HG02981 (cell line): ENCODE data around the gene GPC5.
"Not testable (repeated sequence)": the region's sequence is repeated elsewhere in the genome, so short reads cannot be mapped to it uniquely, and the experiment has no call there.

Source experiments
- ATAC-seq: cut with Tn5 transposase; IDR thresholded peaks from one replicate; pipeline ENCODE4 v1.9.1; 2021; ENCODE audit warnings: mild to moderate bottlenecking, moderate library complexity; ENCODE audit not compliant: unreplicated experiment

GPC5 gene

DNA sequence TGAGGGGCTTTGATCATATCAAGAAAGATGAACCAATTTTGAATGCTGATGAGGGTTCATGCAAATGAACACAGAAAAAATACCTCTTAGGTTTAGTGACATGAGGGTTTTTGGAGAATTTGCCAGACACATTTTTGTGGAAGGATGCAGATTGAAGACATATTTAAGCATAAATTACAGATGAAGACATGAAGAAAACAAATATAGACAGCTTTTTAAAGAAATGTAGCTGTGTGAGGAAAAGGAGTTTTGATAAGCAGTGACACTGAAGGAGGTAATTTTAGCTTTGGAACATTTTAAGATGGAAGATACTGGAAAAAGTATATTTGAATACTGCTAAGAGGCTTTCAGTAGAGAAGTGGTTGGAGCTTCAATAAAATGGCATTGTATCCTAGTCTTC, 1017.4 kb downstream of the GPC5 start:
- ATAC-seq: no peak

- ATAC-seq: no peak
Measured at GRCh38 chr13:92418818-92419412, 1020.5 kb downstream of the GPC5 start.

DNA sequence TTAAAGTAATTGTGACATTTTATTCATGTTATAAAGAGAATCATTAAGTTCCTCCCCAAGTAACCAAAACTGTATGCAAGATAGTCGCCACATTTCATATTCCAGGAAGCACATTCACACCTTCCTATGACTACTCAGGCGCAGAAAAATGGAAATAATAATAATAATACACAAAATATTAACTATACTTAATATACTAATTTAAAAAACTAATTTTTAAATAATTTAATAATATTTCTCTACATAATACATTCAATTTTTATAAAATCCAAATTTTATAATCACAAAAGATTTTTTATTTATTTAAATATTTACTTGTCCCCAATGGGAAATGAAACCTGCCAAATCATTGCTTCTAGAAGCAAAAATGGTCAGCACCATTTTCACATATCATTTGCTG, 1030.8 kb downstream of the GPC5 start:
- ATAC-seq: no peak

DNA sequence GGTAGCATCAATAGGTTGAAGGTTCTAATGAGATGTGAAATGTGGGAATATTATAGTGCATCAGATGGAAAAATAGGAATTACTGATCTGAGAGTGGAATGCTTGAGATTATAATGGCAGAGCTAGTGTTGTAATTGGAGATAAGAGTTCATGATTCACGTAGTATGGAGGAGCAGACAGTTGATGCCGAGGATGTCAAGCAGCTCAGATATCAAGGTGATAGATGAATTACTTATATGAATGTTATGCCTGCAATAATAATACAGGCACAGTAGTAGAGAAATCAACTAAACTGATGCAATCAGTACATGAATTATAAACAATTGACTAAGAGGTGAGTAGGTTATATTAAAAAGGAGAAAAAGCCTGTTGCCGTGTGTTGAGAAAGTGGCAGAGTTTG, 1035.0 kb downstream of the GPC5 start:
- no peak for ATAC-seq

DNA sequence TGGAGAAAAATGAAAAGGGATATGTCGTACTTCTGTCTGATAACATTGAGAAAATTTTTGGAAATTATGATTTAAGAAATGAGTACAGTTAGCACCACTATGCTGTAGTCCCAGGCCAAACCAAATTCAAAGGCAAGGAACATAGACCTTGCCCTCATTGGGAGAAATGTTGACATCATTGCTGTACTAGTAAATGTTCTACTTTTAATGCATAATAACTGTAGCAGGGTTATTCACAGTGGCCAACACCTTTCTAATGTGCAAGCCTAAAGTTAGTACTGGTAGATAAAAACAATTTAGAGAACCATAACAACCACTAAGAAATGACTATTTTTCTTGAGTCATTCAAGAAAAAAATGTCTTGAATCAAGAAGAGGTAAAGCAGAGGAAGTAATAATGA, 1035.5 kb downstream of the GPC5 start:
- no peak for ATAC-seq

- no peak for ATAC-seq
Measured at GRCh38 chr13:92436924-92437323, 1038.5 kb downstream of the GPC5 start.

- ATAC-seq: no peak
Measured at GRCh38 chr13:92444244-92444643, 1045.8 kb downstream of the GPC5 start.

DNA sequence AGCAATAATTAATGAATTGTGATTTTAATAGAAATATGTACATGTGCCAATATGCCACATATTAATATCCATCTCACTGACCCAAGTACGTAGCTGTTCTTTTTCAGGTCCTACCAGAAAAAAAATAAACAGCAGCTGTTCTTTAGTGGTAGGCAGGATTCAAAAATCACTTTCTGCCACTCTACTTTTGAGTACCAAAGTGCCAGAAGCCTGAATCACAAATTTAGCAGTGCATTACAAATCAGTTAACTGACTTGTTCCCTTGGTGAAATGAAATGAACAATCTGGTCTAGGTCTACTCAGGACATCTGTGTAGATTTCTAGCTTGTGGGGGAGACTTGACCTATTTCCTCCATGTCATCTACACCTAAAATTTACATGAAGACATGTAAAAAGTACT, 1052.6 kb downstream of the GPC5 start:
- no peak for ATAC-seq

DNA sequence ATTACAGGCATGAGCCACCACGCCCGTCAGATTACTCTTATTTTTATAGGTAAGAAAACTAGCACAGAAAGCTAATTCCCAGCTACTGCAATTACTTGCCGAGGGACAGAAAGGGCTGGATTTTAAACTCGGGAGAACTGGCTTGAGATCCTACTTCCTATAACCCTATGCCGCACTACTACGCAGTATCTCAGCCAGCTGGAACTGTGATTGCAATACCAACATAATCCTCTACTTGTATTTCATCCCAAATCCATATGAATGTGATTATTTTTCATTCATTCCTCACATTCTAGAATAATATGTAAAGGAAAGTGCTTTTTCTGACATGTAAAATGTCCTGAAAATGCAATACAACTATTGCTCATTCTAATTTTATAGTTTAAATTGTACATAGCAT, 1054.4 kb downstream of the GPC5 start:
- ATAC-seq: no peak

DNA sequence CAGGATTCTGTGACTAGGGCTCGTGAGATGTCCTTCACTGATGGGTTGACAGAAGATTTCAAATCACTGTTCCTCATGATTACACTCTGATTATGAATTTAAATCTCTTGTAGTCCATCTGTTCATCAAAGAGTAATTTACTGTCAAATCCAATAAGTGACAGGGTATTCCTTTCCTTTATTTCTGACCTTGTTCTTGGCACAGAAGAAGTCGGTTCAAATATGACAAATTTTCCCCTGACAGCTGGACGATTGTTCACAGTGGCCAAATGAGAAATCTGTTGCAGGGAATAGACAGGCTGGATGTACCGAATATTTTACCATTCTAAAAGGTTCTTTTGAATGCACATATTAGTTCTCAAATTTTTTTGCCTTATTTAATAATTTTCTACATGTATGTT, 1060.9 kb downstream of the GPC5 start:
- no peak for ATAC-seq

GRCh38 chr13:92460479-92460878, 1062.1 kb downstream of the GPC5 start:
- ATAC-seq: no peak

DNA sequence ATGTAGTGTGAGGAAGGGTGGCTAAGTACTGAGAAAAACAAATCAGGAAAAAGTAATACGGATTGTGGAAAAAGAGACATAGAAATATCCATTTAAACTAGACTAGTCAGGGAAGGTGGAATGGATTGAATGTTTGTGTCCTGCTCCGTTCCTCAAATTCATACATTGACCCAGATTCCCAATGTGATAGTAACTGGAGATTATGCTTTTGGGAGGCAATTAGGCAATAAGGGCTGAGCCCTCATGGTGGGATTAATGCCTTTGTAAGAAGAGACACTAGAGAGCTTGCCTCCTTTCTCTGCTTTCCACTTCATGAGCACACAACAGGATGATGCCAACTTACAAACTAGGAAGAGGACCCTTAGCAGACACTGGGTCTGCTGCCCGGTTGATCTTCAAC, 1063.0 kb downstream of the GPC5 start:
- no peak for ATAC-seq

- no peak for ATAC-seq
Measured at GRCh38 chr13:92461831-92462230, 1063.4 kb downstream of the GPC5 start.

- ATAC-seq: no peak
Measured at GRCh38 chr13:92463134-92463533, 1064.7 kb downstream of the GPC5 start.

DNA sequence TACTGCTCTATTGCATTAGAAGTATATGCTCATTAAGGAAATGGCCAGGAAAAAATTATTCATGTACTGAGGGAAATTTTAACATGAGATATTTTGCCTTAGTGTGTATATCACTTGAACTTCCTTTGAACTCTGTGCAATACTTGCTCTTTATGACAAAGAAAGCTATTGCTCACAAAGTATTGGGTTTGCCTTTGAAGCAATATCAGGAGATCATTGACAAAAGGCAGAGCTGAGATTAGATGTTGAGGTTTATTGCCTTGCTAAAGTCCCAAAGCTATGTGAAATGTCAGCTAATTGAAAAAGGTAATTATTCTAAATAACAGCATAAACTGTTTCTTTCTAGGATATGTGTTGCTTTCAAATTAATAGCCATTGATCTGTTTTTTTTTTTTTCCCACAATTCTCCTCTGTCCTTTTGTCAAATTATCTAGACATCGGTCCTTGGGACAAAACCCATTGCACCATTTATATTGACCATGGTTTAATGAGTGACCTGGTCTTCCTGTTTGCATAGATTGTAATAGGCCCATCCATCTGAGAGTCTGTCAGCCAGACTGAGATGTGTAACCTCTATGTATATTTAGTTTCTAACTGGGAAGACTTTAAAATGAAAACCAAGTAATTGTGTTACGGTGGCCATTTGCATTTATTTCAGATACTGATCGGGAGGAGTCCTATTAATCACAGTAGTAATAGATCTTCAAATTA, 1075.5 kb downstream of the GPC5 start:
- ATAC-seq: no peak

DNA sequence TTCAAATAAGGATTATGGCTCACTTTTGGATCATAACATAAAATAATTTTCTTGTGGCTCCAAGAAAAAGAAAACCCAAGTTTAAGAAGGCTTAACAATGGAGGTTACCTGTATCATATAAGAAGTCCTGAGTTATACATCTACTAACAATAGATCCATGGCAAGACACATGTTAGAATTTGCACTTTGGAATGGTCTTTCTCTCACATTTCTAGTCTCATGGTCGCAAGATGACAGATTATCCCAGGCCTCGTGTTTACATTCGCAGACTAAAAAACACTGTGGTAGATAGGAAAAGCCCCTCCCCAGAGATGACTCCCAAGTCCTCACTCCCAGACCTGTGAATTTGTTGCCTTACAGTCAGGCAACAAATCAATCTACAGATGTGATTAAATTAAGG, 1082.0 kb downstream of the GPC5 start:
- no peak for ATAC-seq

GRCh38 chr13:92482790-92483189, 1084.4 kb downstream of the GPC5 start:
- not testable (repeated sequence) for ATAC-seq

DNA sequence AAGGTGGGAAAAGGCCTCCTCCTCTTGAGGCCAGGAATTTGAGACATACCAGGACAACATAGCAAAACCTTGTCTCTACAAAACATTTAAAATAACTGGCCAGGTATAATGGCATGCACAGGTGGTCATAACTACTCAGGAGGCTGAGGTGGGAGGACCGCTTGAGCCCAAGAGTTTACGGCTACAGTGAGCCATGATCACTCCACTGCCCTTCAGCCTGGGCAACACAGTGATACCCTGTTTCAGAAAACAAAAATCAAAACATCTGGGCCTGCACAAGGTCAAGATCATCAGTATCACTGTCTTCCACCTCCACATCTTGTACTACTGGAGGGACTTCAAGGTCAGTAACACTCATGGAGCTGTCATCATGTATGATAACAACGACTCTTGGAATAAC, 1085.5 kb downstream of the GPC5 start:
- no peak for ATAC-seq

DNA sequence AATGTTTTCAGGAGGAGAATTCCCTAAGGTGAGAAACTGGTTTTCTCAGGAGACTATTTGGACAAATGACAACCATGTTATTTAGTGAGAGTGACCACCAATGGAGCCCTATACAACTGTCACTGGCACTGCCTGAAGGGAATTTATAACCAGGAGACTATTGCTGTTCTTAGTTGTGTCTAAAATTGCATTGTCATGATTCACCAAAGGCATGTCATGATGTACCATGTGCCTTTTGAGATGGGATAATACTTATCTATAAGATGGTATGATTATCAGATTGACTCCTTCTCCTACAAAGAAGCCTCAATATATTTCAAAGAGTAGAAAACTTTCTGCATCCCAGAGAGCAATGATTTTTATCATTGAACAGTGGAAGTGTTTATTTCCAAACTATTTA, 1088.8 kb downstream of the GPC5 start:
- no peak for ATAC-seq

GRCh38 chr13:92488249-92488852, 1089.9 kb downstream of the GPC5 start:
- ATAC-seq: no peak

- ATAC-seq: no peak
Measured at GRCh38 chr13:92491839-92492238, 1093.4 kb downstream of the GPC5 start.

- ATAC-seq: no peak
Measured at GRCh38 chr13:92494915-92495314, 1096.5 kb downstream of the GPC5 start.

GRCh38 chr13:92500192-92500591, 1101.8 kb downstream of the GPC5 start:
- ATAC-seq: no peak
